PC-3 (cell line): ENCODE measurements around the gene UQCR10.

Source experiments
- CTCF ChIP-seq: fragments of 300-600 bp; sonication (generic); conservative IDR thresholded peaks from 2 replicates; pipeline ENCODE4 v1.5.1; 2017; ENCODE audit warnings: antibody characterized with exemption, low read depth, mild to moderate bottlenecking, low read length
- EZH2 ChIP-seq: fragments of 300-600 bp; sonication (generic); IDR thresholded peaks from one replicate; pipeline ENCODE4 v1.6.1; 2017; ENCODE audit warnings: antibody characterized with exemption, mild to moderate bottlenecking, low read length; ENCODE audit not compliant: unreplicated experiment
- EZH2phosphoT487 ChIP-seq: fragments of 300-600 bp; sonication (generic); IDR thresholded peaks from 2 replicates; pipeline ENCODE4 v1.6.1; 2018; ENCODE audit warnings: mild to moderate bottlenecking, antibody characterized with exemption, low read length, borderline replicate concordance

DNA sequence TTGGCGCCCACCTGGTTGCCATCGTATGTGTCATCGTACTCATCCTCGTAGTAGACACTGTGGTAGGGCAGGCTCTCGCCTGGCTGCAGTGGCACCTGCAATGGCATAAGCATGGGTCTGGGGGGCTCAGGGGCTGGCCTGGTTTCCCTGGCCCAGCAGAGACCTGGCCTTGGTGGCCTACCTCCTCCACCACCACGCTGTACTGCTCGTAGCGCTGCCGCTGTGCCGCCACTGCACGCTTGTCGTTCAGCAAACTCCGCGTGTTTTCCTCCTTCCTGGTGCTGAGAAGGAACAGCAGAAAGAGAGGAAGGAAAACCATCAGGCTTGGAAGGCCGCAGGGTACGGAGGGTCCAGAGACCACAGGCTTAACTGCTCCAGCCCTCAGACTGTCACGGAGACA lies 26.2 kb downstream of the UQCR10 start:
- no peak for TF ChIP-seq CTCF
- no peak for TF ChIP-seq EZH2
- TF ChIP-seq EZH2phosphoT487, result no peak
